A673 (cell line): ENCODE data around the gene NDOR1.

ENCODE experiments used
- EZH2 ChIP-seq: fragments of 200-600 bp; sonication (generic); IDR thresholded peaks from 2 replicates; pipeline ENCODE4 v1.6.1; 2017; ENCODE audit warnings: borderline replicate concordance, low read depth, mild to moderate bottlenecking, mixed read lengths, antibody characterized with exemption, low read length; ENCODE audit not compliant: poor library complexity, severe bottlenecking
- TF ChIP-seq, protein P1 (sequence below): fragments of 300-800, 200-600 bp; sonication (generic); conservative IDR thresholded peaks from 2 replicates; pipeline ENCODE4 v1.5.1; 2017; ENCODE audit warnings: low read depth, mild to moderate bottlenecking, antibody characterized with exemption, low read length, moderate library complexity, mixed read lengths

DNA sequence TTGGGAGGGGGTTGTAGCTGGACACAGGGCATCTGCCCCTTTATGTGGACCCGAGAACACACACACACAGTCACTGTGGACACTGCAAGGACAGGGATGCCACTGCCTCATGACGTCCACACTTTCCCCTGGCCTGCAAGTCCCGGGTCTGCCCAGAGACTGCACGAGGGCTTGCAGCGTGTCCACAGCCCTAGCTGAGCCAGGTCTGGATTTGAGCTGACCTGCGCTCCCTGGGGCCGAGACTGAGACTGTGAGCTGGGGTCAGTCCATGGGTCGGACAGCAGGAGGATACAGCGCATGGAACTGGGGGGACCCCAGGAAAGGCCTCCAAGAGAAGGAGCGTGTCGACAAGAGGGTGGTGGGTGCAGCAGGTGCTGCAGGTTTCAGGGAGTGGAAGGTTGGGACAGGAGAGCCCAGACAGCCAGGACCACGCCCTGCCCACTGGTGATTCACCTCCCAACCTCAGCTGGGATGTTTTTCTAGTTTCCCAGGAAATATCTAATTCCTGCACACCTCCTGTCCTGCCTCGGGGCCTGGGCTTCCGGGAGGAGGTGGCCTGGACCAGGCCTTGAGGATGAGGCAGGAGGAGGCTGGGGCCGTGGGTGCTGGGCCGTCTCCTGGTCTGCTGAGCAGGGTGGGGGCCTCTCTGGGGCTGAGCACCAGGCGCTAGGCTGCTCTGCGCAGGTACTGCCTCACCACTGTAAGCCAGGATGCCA, 21.0 kb downstream of the NDOR1 start:
- TF ChIP-seq EZH2: no peak
- TF ChIP-seq, protein P1, sequence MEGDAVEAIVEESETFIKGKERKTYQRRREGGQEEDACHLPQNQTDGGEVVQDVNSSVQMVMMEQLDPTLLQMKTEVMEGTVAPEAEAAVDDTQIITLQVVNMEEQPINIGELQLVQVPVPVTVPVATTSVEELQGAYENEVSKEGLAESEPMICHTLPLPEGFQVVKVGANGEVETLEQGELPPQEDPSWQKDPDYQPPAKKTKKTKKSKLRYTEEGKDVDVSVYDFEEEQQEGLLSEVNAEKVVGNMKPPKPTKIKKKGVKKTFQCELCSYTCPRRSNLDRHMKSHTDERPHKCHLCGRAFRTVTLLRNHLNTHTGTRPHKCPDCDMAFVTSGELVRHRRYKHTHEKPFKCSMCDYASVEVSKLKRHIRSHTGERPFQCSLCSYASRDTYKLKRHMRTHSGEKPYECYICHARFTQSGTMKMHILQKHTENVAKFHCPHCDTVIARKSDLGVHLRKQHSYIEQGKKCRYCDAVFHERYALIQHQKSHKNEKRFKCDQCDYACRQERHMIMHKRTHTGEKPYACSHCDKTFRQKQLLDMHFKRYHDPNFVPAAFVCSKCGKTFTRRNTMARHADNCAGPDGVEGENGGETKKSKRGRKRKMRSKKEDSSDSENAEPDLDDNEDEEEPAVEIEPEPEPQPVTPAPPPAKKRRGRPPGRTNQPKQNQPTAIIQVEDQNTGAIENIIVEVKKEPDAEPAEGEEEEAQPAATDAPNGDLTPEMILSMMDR: no peak
